IPS DF 6.9 (cell line): ENCODE results near the gene SMPD4.
"Not testable (repeated sequence)": the region's sequence is repeated elsewhere in the genome, so short reads cannot be mapped to it uniquely, and the experiment has no call there.

ENCODE experiments used
- DNase-seq: peaks from one replicate; pipeline ENCODE4 v3.0.0-alpha.2; 2013; ENCODE audit warnings: low read depth, low spot score
- H3K27ac ChIP-seq: one replicate; pipeline ENCODE4 v1.5.1; 2013; ENCODE audit warnings: low read length, control low read depth
- H3K27me3 ChIP-seq: 2 replicates; pipeline ENCODE4 v1.6.1; 2013; ENCODE audit warnings: mild to moderate bottlenecking, low read length; ENCODE audit not compliant: control insufficient read depth, insufficient read depth
- H3K36me3 ChIP-seq: 2 replicates; pipeline ENCODE4 v1.6.1; 2013; ENCODE audit warnings: low read length; ENCODE audit not compliant: control insufficient read depth, insufficient read depth
- H3K4me1 ChIP-seq: 2 replicates; pipeline ENCODE4 v1.6.1; 2013; ENCODE audit warnings: low read length; ENCODE audit not compliant: control insufficient read depth, insufficient read depth
- H3K4me3 ChIP-seq: 2 replicates; pipeline ENCODE4 v1.5.1; 2013; ENCODE audit warnings: mild to moderate bottlenecking, low read length
- H3K9me3 ChIP-seq: 2 replicates; pipeline ENCODE4 v1.6.1; 2013; ENCODE audit warnings: low read length, inconsistent platforms; ENCODE audit not compliant: control insufficient read depth, insufficient read depth
- WGBS: extraction: QIAGEN DNeasy Blood & Tissue Kit; methylation state at CpG from one replicate; pipeline ENCODE4 v1.1.7; 2013; ENCODE audit warnings: mixed read lengths, missing lambda C conversion rate; ENCODE audit not compliant: insufficient read length, insufficient coverage; 5-methylcytosine and 5-hydroxymethylcytosine counted together

The SMPD4 gene

GRCh38 chr2:130169896-130170295 lies 11.5 kb downstream of the SMPD4 start:
- Histone ChIP-seq H3K36me3 (peaks cover 24% of the 10 kb centered on the region), H3K9me3 (no peaks in the 10 kb centered on the region), H3K27me3 (no peaks in the 10 kb centered on the region), H3K27ac (no peak overlapping the region), H3K4me3 (no peak overlapping the region), H3K4me1 (no peaks in the 10 kb centered on the region)
- WGBS: no CpG with 5 or more reads among the region's 7 CpGs
- no peak for DNase-seq

- H3K36me3 ChIP-seq: peaks cover 24% of the 10 kb centered on the region
- H3K27me3 ChIP-seq, H3K4me3 ChIP-seq, DNase-seq, H3K4me1 ChIP-seq, H3K27ac ChIP-seq, H3K9me3 ChIP-seq: not testable (repeated sequence)
- WGBS: no CpG with 5 or more reads among the region's 3 CpGs
Observed at GRCh38 chr2:130169163-130169562, 12.2 kb downstream of the SMPD4 start.

- no CpG with 5 or more reads among the region's 3 CpGs for WGBS
- H3K9me3 ChIP-seq, H3K4me1 ChIP-seq, H3K27ac ChIP-seq, H3K27me3 ChIP-seq, H3K4me3 ChIP-seq, DNase-seq: not testable (repeated sequence)
- H3K36me3 ChIP-seq: peaks cover 29% of the 10 kb centered on the region; the same call in 1 of the 2 replicates
Observed at GRCh38 chr2:130166611-130167010, 14.8 kb downstream of the SMPD4 start.

GRCh38 chr2:130165293-130166016 lies 15.9 kb downstream of the SMPD4 start:
- Histone ChIP-seq H3K36me3 (peaks cover 26% of the 10 kb centered on the region; the same call in 1 of the 2 replicates), H3K27me3 (no peaks in the 10 kb centered on the region), H3K9me3 (no peaks in the 10 kb centered on the region), H3K4me3 (no peak overlapping the region), H3K4me1 (no peaks in the 10 kb centered on the region), H3K27ac (no peak overlapping the region)
- DNase-seq: no peak
- no CpG with 5 or more reads among the region's 8 CpGs for WGBS

GRCh38 chr2:130162968-130163367 lies 18.4 kb downstream of the SMPD4 start:
- DNase-seq: no peak
- Histone ChIP-seq H3K4me1 (no peaks in the 10 kb centered on the region), H3K9me3 (no peaks in the 10 kb centered on the region), H3K4me3 (no peak overlapping the region), H3K27me3 (no peaks in the 10 kb centered on the region), H3K27ac (no peak overlapping the region), H3K36me3 (peaks cover 23% of the 10 kb centered on the region; the same call in 1 of the 2 replicates)
- WGBS: no CpG with 5 or more reads among the region's 9 CpGs

- not testable (repeated sequence) for H3K27ac ChIP-seq, H3K9me3 ChIP-seq, H3K27me3 ChIP-seq, DNase-seq, H3K4me1 ChIP-seq, H3K4me3 ChIP-seq
- peaks cover 20% of the 10 kb centered on the region; the same call in 1 of the 2 replicates for H3K36me3 ChIP-seq
- no CpG with 5 or more reads among the region's 7 CpGs for WGBS
Observed at GRCh38 chr2:130162486-130162885, 18.9 kb downstream of the SMPD4 start.

- not testable (repeated sequence) for H3K27ac ChIP-seq, H3K27me3 ChIP-seq, H3K9me3 ChIP-seq, H3K4me3 ChIP-seq, H3K4me1 ChIP-seq, DNase-seq
- peaks cover 16% of the 10 kb centered on the region; the same call in 1 of the 2 replicates for H3K36me3 ChIP-seq
- WGBS: no CpG with 5 or more reads among the region's 25 CpGs
Observed at GRCh38 chr2:130160838-130161705, 20.3 kb downstream of the SMPD4 start.

GRCh38 chr2:130160131-130160530 lies 21.3 kb downstream of the SMPD4 start:
- Histone ChIP-seq H3K4me3 (no peak overlapping the region), H3K36me3 (peaks cover 16% of the 10 kb centered on the region; the same call in 1 of the 2 replicates), H3K9me3 (no peaks in the 10 kb centered on the region), H3K27ac (no peak overlapping the region), H3K4me1 (no peaks in the 10 kb centered on the region), H3K27me3 (no peaks in the 10 kb centered on the region)
- no peak for DNase-seq
- WGBS: no CpG with 5 or more reads among the region's 6 CpGs

- peaks cover 21% of the 10 kb centered on the region; the same call in 1 of the 2 replicates for H3K36me3 ChIP-seq
- not testable (repeated sequence) for H3K4me3 ChIP-seq, H3K27ac ChIP-seq, H3K27me3 ChIP-seq, DNase-seq, H3K9me3 ChIP-seq, H3K4me1 ChIP-seq
- WGBS: no CpG with 5 or more reads among the region's 4 CpGs
Observed at GRCh38 chr2:130159376-130159775, 22.0 kb downstream of the SMPD4 start.

- no peaks in the 10 kb centered on the region for H3K27me3 ChIP-seq
- H3K9me3 ChIP-seq: no peaks in the 10 kb centered on the region
- no CpG with 5 or more reads among the region's 9 CpGs for WGBS
- DNase-seq: no peak
- no peak overlapping the region for H3K27ac ChIP-seq
- H3K36me3 ChIP-seq: peaks cover 16% of the 10 kb centered on the region; the same call in 1 of the 2 replicates
- H3K4me3 ChIP-seq: no peak overlapping the region
- H3K4me1 ChIP-seq: no peaks in the 10 kb centered on the region
Observed at GRCh38 chr2:130158631-130159030, 22.8 kb downstream of the SMPD4 start.
